Colonic mucosa (tissue), 4 donors: ENCODE data around the gene PCLAF. TPM values are rescaled to one million over a fixed set of nuclear protein-coding genes. Genes with fewer than 3 reads are reported as not detected.
"Not testable (repeated sequence)": the region's sequence is repeated elsewhere in the genome, so short reads cannot be mapped to it uniquely, and the experiment has no call there.

Source experiments
- DNase-seq: peaks from one replicate; pipeline ENCODE4 v3.0.0-alpha.2; 2020
- H3K27ac ChIP-seq: fragments of 200-600 bp; one replicate; pipeline ENCODE4 v1.8.0; 2021
- H3K27me3 ChIP-seq: fragments of 200-600 bp; one replicate; pipeline ENCODE4 v1.8.0; 2021
- H3K36me3 ChIP-seq: fragments of 200-600 bp; one replicate; pipeline ENCODE4 v1.8.0; 2021
- H3K4me1 ChIP-seq: fragments of 200-600 bp; one replicate; pipeline ENCODE4 v1.8.0; 2021; ENCODE audit warnings: mild to moderate bottlenecking
- H3K4me3 ChIP-seq: fragments of 200-600 bp; one replicate; pipeline ENCODE4 v1.8.0; 2021
- H3K9ac ChIP-seq, 2 donors: one replicate each; pipeline ENCODE4 v1.7.0; 2013; ENCODE audit warnings: control low read depth in 2 of 2, low read depth in 2 of 2, low read length in 2 of 2
- H3K9me3 ChIP-seq: fragments of 200-600 bp; one replicate; pipeline ENCODE4 v1.8.0; 2021
- intact Hi-C: fragments of 100-400 bp; cut with DNase I; formaldehyde crosslinking; loops from one replicate; pipeline ENCODE4 v1.14.1; 2022
- total RNA-seq, 2 donors: library from RNA; stranded (reverse); fragmentation: NEBNext Ultra II Directional in 1 of 2; extraction: Animal tissue kit (Norgen Biotek cat#: 25700) in 1 of 2; gene quantifications; one replicate each; pipeline ENCODE4 v1.2.1, GENCODE V29; 2021
- TF ChIP-seq, protein P1 (sequence below): fragments of 200-600 bp; IDR thresholded peaks from one replicate; pipeline ENCODE4 v1.8.0; 2022; ENCODE audit warnings: antibody characterized with exemption, mild to moderate bottlenecking
- donor health status: healthy.
- donor health status: DM: no; HTN: no; CAD: no.
- donor health status: DM: no; HTN: no; CAD: no.

The PCLAF gene
- total RNA-seq, 2 donors from 2014 or later: 11.8 to 40.4 TPM

GRCh38 chr15:64340355-64340754 is 40.9 kb downstream of the PCLAF start:
- TF ChIP-seq, protein P1, sequence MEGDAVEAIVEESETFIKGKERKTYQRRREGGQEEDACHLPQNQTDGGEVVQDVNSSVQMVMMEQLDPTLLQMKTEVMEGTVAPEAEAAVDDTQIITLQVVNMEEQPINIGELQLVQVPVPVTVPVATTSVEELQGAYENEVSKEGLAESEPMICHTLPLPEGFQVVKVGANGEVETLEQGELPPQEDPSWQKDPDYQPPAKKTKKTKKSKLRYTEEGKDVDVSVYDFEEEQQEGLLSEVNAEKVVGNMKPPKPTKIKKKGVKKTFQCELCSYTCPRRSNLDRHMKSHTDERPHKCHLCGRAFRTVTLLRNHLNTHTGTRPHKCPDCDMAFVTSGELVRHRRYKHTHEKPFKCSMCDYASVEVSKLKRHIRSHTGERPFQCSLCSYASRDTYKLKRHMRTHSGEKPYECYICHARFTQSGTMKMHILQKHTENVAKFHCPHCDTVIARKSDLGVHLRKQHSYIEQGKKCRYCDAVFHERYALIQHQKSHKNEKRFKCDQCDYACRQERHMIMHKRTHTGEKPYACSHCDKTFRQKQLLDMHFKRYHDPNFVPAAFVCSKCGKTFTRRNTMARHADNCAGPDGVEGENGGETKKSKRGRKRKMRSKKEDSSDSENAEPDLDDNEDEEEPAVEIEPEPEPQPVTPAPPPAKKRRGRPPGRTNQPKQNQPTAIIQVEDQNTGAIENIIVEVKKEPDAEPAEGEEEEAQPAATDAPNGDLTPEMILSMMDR: no peak
- Histone ChIP-seq H3K27ac (no peak overlapping the region), H3K4me1 (no peaks in the 10 kb centered on the region), H3K4me3 (no peak overlapping the region), H3K9me3 (no peaks in the 10 kb centered on the region), H3K9ac (no peak overlapping the region), H3K36me3 (no peaks in the 10 kb centered on the region), H3K27me3 (no peaks in the 10 kb centered on the region)
- intact Hi-C loops: no loop called here
- no peak for DNase-seq

DNA sequence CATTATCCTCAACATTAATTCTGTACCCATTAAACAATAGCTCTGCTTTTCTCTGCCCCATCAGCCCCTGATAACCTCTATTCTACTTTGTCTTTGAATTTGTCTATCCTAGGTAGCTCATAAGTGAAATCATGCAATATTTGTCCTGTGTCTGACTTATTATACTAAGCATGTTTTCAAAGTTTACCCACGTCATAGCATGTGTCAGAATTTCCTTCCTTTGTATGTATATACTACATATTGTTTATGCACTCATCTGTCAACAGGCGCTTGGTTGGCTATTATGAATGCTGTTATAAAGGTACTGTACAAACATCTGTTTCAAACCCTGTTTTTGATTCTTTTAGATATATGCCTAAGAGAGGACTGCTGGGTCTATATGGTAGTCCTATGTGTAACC is 43.5 kb downstream of the PCLAF start:
- no peak for DNase-seq
- intact Hi-C loops: no loop called here
- no peak overlapping the region for H3K9ac ChIP-seq
- TF ChIP-seq, protein P1: no peak
- no peaks in the 10 kb centered on the region for H3K27me3 ChIP-seq
- no peak overlapping the region for H3K27ac ChIP-seq
- H3K4me3 ChIP-seq: no peak overlapping the region
- no peaks in the 10 kb centered on the region for H3K36me3 ChIP-seq
- no peaks in the 10 kb centered on the region for H3K4me1 ChIP-seq
- no peaks in the 10 kb centered on the region for H3K9me3 ChIP-seq

GRCh38 chr15:64333986-64334929 is 47.0 kb downstream of the PCLAF start:
- Histone ChIP-seq H3K9ac (no peak overlapping the region), H3K4me3 (no peak overlapping the region), H3K4me1 (no peaks in the 10 kb centered on the region), H3K9me3 (no peaks in the 10 kb centered on the region), H3K27me3 (no peaks in the 10 kb centered on the region), H3K27ac (no peak overlapping the region), H3K36me3 (no peaks in the 10 kb centered on the region)
- TF ChIP-seq, protein P1: no peak
- DNase-seq: peak; percentile 29
- intact Hi-C loops: no loop called here

- Histone ChIP-seq H3K27me3 (no peaks in the 10 kb centered on the region), H3K4me3 (no peak overlapping the region), H3K27ac (no peak overlapping the region), H3K4me1 (no peaks in the 10 kb centered on the region), H3K9me3 (no peaks in the 10 kb centered on the region), H3K36me3 (no peaks in the 10 kb centered on the region), H3K9ac (no peak overlapping the region)
- TF ChIP-seq, protein P1: no peak
- DNase-seq: no peak
- intact Hi-C loops: no loop called here
Observed at GRCh38 chr15:64333516-64333915, 47.7 kb downstream of the PCLAF start.

DNA sequence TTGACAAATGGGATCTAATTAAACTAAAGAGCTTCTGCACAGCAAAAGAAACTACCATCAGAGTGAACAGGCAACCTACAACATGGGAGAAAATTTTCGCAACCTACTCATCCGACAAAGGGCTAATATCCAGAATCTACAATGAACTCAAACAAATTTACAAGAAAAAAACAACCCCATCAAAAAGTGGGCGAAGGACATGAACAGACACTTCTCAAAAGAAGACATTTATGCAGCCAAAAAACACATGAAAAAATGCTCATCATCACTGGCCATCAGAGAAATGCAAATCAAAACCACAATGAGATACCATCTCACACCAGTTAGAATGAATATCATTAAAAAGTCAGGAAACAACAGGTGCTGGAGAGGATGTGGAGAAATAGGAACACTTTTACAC is 49.6 kb downstream of the PCLAF start:
- DNase-seq, H3K27ac ChIP-seq, H3K4me3 ChIP-seq, H3K9ac ChIP-seq, intact Hi-C loops, H3K4me1 ChIP-seq, H3K9me3 ChIP-seq, H3K36me3 ChIP-seq, H3K27me3 ChIP-seq: not testable (repeated sequence)

DNA sequence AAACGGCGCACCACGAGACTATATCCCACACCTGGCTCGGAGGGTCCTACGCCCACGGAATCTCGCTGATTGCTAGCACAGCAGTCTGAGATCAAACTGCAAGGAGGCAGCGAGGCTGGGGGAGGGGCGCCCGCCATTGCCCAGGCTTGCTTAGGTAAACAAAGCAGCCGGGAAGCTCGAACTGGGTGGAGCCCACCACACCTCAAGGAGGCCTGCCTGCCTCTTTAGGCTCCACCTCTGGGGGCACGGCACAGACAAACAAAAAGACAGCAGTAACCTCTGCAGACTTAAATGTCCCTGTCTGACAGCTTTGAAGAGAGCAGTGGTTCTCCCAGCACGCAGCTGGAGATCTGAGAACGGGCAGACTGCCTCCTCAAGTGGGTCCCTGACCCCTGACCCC is 54.3 kb downstream of the PCLAF start:
- H3K9ac ChIP-seq, intact Hi-C loops, H3K27ac ChIP-seq, H3K27me3 ChIP-seq, H3K4me1 ChIP-seq, H3K36me3 ChIP-seq, H3K4me3 ChIP-seq, H3K9me3 ChIP-seq: not testable (repeated sequence)
- DNase-seq: peak; percentile 66

- H3K9ac ChIP-seq, H3K9me3 ChIP-seq, H3K27me3 ChIP-seq, intact Hi-C loops, DNase-seq, H3K4me1 ChIP-seq, H3K4me3 ChIP-seq, H3K27ac ChIP-seq, H3K36me3 ChIP-seq: not testable (repeated sequence)
Observed at GRCh38 chr15:64326458-64326857, 54.8 kb downstream of the PCLAF start.
